CD4-positive, alpha-beta T cell (primary cell): ENCODE data around the gene BLNK. TPM values are rescaled to one million over a fixed set of nuclear protein-coding genes. Genes with fewer than 3 reads are reported as not detected.
"Not testable (repeated sequence)": the region's sequence is repeated elsewhere in the genome, so short reads cannot be mapped to it uniquely, and the experiment has no call there.

Experiments
- ATAC-seq: fragments of 200-7000 bp; cut with Tn5 transposase; one replicate; pipeline ENCODE4 v1.10.0; 2022; ENCODE audit warnings: mild to moderate bottlenecking; ENCODE audit not compliant: poor library complexity
- CTCF ChIA-PET: fragments of 350-600 bp; sonication (Branson Sonifier 250); formaldehyde crosslinking; loops from one replicate; lab custom pipeline; 2021; ENCODE audit warnings: antibody characterized with exemption, inconsistent platforms; lab: Charles Lee
- POLR2A ChIA-PET: fragments of 350-600 bp; sonication (Branson Sonifier 250); formaldehyde crosslinking; loops from one replicate; lab custom pipeline; 2021; ENCODE audit warnings: antibody characterized with exemption, inconsistent platforms; lab: Charles Lee
- DNase-seq, 14 experiments: peaks; one replicate each; pipeline ENCODE4 v3.0.0-alpha.2; 2013 to 2020; ENCODE audit warnings: mixed read lengths in 2 of 14
- H3K27ac ChIP-seq, 2 donors: one replicate each; pipeline versions ENCODE4 v1.5.1 to v1.7.0; 2013; ENCODE audit warnings: low read length in 2 of 2, low read depth in 1 of 2, mild to moderate bottlenecking in 1 of 2
- H3K27me3 ChIP-seq, 2 experiments: 1 replicate in 1 of 2; 2 replicates in 1 of 2; pipeline versions ENCODE4 v1.6.1 to v1.7.0; 2013; ENCODE audit warnings: low read length in 2 of 2, control low read depth in 1 of 2, mild to moderate bottlenecking in 1 of 2, moderate library complexity in 1 of 2; ENCODE audit not compliant: insufficient read depth in 2 of 2, control insufficient read depth in 1 of 2
- H3K36me3 ChIP-seq: one replicate; pipeline ENCODE4 v1.6.1; 2013; ENCODE audit warnings: low read length, control low read depth; ENCODE audit not compliant: insufficient read depth
- H3K4me1 ChIP-seq: one replicate; pipeline ENCODE4 v1.6.1; 2013; ENCODE audit warnings: low read length, control low read depth; ENCODE audit not compliant: insufficient read depth
- H3K4me3 ChIP-seq: one replicate; pipeline ENCODE4 v1.5.1; 2013; ENCODE audit warnings: mild to moderate bottlenecking, low read length, moderate library complexity
- H3K9me3 ChIP-seq, 2 experiments: 1 replicate in 1 of 2; 2 replicates in 1 of 2; pipeline versions ENCODE4 v1.6.1 to v1.7.0; 2013; ENCODE audit warnings: low read length in 2 of 2, mild to moderate bottlenecking in 2 of 2, control low read depth in 1 of 2, moderate library complexity in 1 of 2; ENCODE audit not compliant: control insufficient read depth in 1 of 2, insufficient read depth in 1 of 2
- H3K27ac Mint-ChIP-seq: one replicate; pipeline ENCODE4 v1.8.0; 2020; ENCODE audit warnings: mixed read lengths
- H3K27me3 Mint-ChIP-seq: one replicate; pipeline ENCODE4 v1.8.0; 2021; ENCODE audit warnings: mixed read lengths
- H3K36me3 Mint-ChIP-seq: one replicate; pipeline ENCODE4 v1.8.0; 2021; ENCODE audit warnings: low read depth, mixed read lengths
- H3K4me1 Mint-ChIP-seq: one replicate; pipeline ENCODE4 v1.8.0; 2021; ENCODE audit warnings: low read depth, mixed read lengths
- H3K4me3 Mint-ChIP-seq: one replicate; pipeline ENCODE4 v1.8.0; 2020; ENCODE audit warnings: mild to moderate bottlenecking, mixed read lengths
- H3K9me3 Mint-ChIP-seq: one replicate; pipeline ENCODE4 v1.8.0; 2020; ENCODE audit warnings: mixed read lengths
- CTCF ChIP-seq: fragments of 200-600 bp; IDR thresholded peaks from one replicate; pipeline ENCODE4 v1.8.0; 2022; ENCODE audit warnings: antibody characterized with exemption, mild to moderate bottlenecking
- intact Hi-C, 2 experiments: fragments of 100-400 bp; cut with DNase I in 1 of 2; cut with micrococcal nuclease in 1 of 2; formaldehyde crosslinking; loops; one replicate each; pipeline versions ENCODE4 v1.15.1 to v1.9.0; 2023 to 2025; cut with DNase I, micrococcal nuclease
- total RNA-seq, 174 experiments: library from RNA in 2 of 174; stranded (reverse) in 2 of 174; gene quantifications; one replicate each; pipeline ENCODE4 v1.2.3 and lab custom pipeline; 2021 to 2026

The BLNK gene
- total RNA-seq, 2 experiments from 2014 or later: not detected

- Mint-ChIP-seq H3K27me3 (peaks cover 20% of the 10 kb centered on the region), H3K27ac (no peak overlapping the region), H3K36me3 (no peaks in the 10 kb centered on the region), H3K4me3 (no peak overlapping the region), H3K9me3 (no peaks in the 10 kb centered on the region), H3K4me1 (peaks cover 25% of the 10 kb centered on the region)
- ChIA-PET POLR2A (interaction anchor here (1.6 kb wide), 1 partner anchor 8 kb away, joined by 3 read pairs; no protein-coding TSS in a partner anchor), CTCF (interaction anchor here (0.6 to 1.0 kb wide), 2 partner anchors 61 to 1528 kb away, joined by 3 read pairs; no protein-coding TSS in a partner anchor)
- no peak for DNase-seq
- H3K4me3 ChIP-seq: no peak overlapping the region
- TF ChIP-seq CTCF: no peak
- no peak for ATAC-seq
- H3K27me3 ChIP-seq: peaks cover 0 to 2% of the 10 kb centered on the region in 2 experiments
- no peaks in the 10 kb centered on the region for H3K9me3 ChIP-seq
- no peak overlapping the region for H3K27ac ChIP-seq
- intact Hi-C loops: no loop called here
- peaks cover 5% of the 10 kb centered on the region for H3K4me1 ChIP-seq
- H3K36me3 ChIP-seq: no peaks in the 10 kb centered on the region
Measured at GRCh38 chr10:96309628-96310320, 38.4 kb upstream of the BLNK start.

GRCh38 chr10:96308854-96309253 lies 37.5 kb upstream of the BLNK start:
- H3K4me3 ChIP-seq, H3K36me3 Mint-ChIP-seq: not testable (repeated sequence)

GRCh38 chr10:96306516-96306915 lies 35.1 kb upstream of the BLNK start:
- ChIA-PET POLR2A (interaction anchor here (0.7 to 1.2 kb wide), 5 partner anchors 11 to 176 kb away, joined by 3 to 5 read pairs (median 4); partner anchors contain the start of gene ZNF518A), CTCF (no interaction called here)
- Mint-ChIP-seq H3K4me1 (peaks cover 55% of the 10 kb centered on the region), H3K27me3 (peaks cover 24% of the 10 kb centered on the region), H3K36me3 (no peaks in the 10 kb centered on the region), H3K9me3 (no peaks in the 10 kb centered on the region), H3K4me3 (peak overlapping the region; percentile 79), H3K27ac (peak overlapping the region; percentile 74)
- Histone ChIP-seq H3K4me1 (peaks cover 5% of the 10 kb centered on the region), H3K9me3 (no peaks in the 10 kb centered on the region), H3K27me3 (peaks cover 0 to 11% of the 10 kb centered on the region in 2 experiments), H3K36me3 (no peaks in the 10 kb centered on the region), H3K27ac (no peak overlapping the region), H3K4me3 (no peak overlapping the region)
- intact Hi-C loops: no loop called here
- DNase-seq (peak in 7 of 14 experiments; percentile 10 to 51 (median 34)), ATAC-seq (peak; percentile 55)
- TF ChIP-seq CTCF: no peak

More at GRCh38 chr10:96308854-96309253, 37.5 kb upstream of the BLNK start:
- H3K4me3 Mint-ChIP-seq, intact Hi-C loops, H3K27ac ChIP-seq, H3K9me3 Mint-ChIP-seq, DNase-seq, H3K4me1 ChIP-seq, POLR2A ChIA-PET, H3K27ac Mint-ChIP-seq, ATAC-seq, H3K9me3 ChIP-seq, H3K27me3 ChIP-seq, H3K36me3 ChIP-seq, CTCF ChIA-PET: not testable (repeated sequence)
- peaks cover 34% of the 10 kb centered on the region for H3K4me1 Mint-ChIP-seq
- peaks cover 25% of the 10 kb centered on the region for H3K27me3 Mint-ChIP-seq
